Ovary (tissue), 3 donors: ENCODE results near the gene MYCBPAP.

Experiments
- EP300 ChIP-seq: sonication (generic); formaldehyde crosslinking; IDR thresholded peaks from one replicate; pipeline ENCODE4 v1.6.1; 2017; ENCODE audit warnings: antibody characterized with exemption
- POLR2A ChIP-seq: fragments of 450-650 bp; IDR thresholded peaks from one replicate; pipeline ENCODE4 v1.6.1; 2017; ENCODE audit warnings: antibody characterized with exemption, mild to moderate bottlenecking, moderate library complexity
- TF ChIP-seq, protein P1 (sequence below), 3 donors: fragments of 450-650 bp in 2 of 3; fragments of 200-600 bp in 1 of 3; IDR thresholded peaks; one replicate each; pipeline versions ENCODE4 v1.5.1 to v1.8.0; 2016 to 2022; ENCODE audit warnings: antibody characterized with exemption in 3 of 3, mild to moderate bottlenecking in 1 of 3
- donor health status: DM: no; HTN: no; CAD: no.

DNA sequence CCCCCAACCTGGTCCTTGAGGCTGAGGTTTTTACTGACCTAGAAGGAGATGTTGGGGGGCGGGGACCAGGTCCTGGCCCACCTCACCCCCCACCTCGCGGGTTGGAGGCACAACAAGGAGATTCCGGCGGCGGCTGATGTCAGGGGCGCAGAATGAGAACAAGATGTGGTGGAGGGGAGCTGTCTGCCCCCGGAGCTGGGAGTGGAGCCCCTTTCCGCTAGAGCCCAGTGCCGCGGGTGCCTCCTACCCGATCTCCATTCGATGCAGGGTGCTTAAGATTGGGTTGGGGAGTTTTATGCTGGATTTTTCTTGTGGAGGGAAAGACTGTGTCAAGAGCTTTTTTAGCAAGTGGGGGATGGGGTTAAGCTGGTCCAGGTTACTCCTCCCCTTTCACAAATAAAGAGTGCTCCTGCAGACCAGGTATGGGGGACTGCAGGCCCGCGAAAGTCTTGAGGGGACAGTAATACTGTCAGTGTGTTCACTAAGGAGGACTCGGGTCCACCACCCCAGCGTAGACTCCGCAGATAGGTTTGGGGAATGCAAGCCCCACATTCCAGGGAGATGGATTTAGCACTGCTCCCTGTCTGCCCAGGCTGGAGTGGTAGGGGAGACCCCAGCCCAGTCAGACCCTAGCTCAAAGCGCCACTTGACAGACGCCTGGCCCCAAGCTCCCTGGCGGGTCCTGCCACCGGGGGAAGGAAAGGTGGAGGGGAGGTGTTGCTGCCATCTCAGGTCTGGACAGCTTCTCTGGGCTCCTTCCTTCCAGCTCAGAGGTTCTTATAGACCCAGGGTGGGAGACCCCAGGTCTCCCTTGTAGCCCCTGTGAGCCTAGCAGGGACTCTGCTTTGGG, 54.2 kb downstream of the MYCBPAP start:
- TF ChIP-seq POLR2A, result no peak
- TF ChIP-seq, protein P1, sequence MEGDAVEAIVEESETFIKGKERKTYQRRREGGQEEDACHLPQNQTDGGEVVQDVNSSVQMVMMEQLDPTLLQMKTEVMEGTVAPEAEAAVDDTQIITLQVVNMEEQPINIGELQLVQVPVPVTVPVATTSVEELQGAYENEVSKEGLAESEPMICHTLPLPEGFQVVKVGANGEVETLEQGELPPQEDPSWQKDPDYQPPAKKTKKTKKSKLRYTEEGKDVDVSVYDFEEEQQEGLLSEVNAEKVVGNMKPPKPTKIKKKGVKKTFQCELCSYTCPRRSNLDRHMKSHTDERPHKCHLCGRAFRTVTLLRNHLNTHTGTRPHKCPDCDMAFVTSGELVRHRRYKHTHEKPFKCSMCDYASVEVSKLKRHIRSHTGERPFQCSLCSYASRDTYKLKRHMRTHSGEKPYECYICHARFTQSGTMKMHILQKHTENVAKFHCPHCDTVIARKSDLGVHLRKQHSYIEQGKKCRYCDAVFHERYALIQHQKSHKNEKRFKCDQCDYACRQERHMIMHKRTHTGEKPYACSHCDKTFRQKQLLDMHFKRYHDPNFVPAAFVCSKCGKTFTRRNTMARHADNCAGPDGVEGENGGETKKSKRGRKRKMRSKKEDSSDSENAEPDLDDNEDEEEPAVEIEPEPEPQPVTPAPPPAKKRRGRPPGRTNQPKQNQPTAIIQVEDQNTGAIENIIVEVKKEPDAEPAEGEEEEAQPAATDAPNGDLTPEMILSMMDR (IDR thresholded peaks at IDR 0.05), result no peak
- no peak for TF ChIP-seq EP300
